ENCODE data around the gene RAD51B.

The RAD51B gene

DNA sequence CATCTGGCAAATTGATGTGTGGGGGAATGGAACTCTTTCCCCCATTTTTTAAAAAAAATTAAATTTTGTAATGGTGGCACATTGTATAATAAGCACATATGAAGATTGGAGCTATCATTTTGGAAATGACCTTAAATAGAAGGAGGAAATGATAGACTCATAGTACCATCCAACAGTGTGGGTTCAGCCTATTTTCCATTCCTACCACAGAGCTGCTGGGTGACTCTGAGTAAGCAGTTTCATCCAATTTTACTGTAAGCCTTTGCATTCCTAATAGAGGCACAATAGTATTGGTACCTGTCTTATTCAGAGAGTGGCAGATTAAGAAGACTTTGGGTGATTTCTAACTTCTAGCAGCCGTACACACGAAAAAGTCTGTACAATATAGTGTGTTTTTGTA, 304.5 kb downstream of the RAD51B start:
- in situ Hi-C loops (cut with HindIII; ENCODE audit: low pct_ligation_motif_present, low sequenced_read_pairs): no loop called here
- Histone ChIP-seq H3K36me3 (replicated peaks) (no peaks in the 10 kb centered on the region), H3K4me3 (ENCODE audit: low read depth, low read length) (no peak overlapping the region), H3K27ac (no peak overlapping the region), H3K27me3 (replicated peaks) (no peaks in the 10 kb centered on the region)
- TF ChIP-seq, protein P1, sequence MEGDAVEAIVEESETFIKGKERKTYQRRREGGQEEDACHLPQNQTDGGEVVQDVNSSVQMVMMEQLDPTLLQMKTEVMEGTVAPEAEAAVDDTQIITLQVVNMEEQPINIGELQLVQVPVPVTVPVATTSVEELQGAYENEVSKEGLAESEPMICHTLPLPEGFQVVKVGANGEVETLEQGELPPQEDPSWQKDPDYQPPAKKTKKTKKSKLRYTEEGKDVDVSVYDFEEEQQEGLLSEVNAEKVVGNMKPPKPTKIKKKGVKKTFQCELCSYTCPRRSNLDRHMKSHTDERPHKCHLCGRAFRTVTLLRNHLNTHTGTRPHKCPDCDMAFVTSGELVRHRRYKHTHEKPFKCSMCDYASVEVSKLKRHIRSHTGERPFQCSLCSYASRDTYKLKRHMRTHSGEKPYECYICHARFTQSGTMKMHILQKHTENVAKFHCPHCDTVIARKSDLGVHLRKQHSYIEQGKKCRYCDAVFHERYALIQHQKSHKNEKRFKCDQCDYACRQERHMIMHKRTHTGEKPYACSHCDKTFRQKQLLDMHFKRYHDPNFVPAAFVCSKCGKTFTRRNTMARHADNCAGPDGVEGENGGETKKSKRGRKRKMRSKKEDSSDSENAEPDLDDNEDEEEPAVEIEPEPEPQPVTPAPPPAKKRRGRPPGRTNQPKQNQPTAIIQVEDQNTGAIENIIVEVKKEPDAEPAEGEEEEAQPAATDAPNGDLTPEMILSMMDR (IDR thresholded peaks at IDR 0.05; ENCODE audit: low read depth, low read length, missing control alignments): no peak
- DNase-seq: no peak

- TF ChIP-seq, protein P1 (IDR thresholded peaks at IDR 0.05; ENCODE audit: low read depth, low read length, missing control alignments): no peak
- in situ Hi-C loops (cut with HindIII; ENCODE audit: low pct_ligation_motif_present, low sequenced_read_pairs): no loop called here
- Histone ChIP-seq H3K27me3 (replicated peaks) (no peaks in the 10 kb centered on the region), H3K27ac (peak overlapping the region; percentile 68), H3K36me3 (replicated peaks) (no peaks in the 10 kb centered on the region), H3K4me3 (ENCODE audit: low read depth, low read length) (no peak overlapping the region)
- peak; percentile 74 for DNase-seq
Measured at GRCh38 chr14:68124979-68125731, 305.6 kb downstream of the RAD51B start.

DNA sequence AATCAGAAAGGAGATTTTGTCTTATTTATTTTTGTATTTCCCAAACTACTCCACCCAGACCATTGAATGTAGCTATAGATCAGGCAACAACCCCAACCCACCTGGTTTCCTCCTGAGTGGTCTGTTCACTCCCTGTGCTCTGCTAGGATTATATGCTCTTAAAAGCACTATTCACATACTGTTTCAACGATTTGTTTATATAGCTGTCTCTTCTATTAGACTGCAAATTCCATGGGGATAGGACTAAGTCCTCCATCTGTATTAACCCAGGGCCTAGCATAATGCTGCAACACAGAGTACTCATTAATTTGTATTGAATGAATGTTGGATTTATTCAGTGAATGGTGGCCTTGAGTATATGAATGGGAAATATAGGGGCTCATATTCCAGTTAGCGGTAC, 307.6 kb downstream of the RAD51B start:
- no peak for DNase-seq
- TF ChIP-seq, protein P1 (IDR thresholded peaks at IDR 0.05; ENCODE audit: low read depth, low read length, missing control alignments): no peak
- Histone ChIP-seq H3K36me3 (replicated peaks) (no peaks in the 10 kb centered on the region), H3K4me3 (ENCODE audit: low read depth, low read length) (no peak overlapping the region), H3K27ac (no peak overlapping the region), H3K27me3 (replicated peaks) (no peaks in the 10 kb centered on the region)
- in situ Hi-C loops (cut with HindIII; ENCODE audit: low pct_ligation_motif_present, low sequenced_read_pairs): no loop called here

DNA sequence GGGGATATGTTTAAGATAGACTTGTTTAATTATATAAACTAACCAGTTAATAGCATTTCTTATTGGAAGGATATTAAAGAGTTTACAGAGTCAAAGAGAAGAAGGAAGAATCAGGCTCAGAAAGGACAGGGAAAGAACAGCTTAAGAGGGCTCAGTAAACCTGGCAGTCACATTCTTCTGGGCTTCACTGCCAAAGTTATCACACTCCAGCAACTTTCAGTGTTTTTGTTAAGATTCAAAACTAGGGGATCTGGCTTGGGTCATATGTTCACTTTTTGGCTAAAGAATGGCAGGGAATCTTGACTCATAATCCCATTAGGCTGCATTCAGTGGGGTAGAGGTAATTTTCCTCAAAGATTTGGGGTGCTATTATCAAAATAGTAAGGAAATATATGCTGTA, 312.3 kb downstream of the RAD51B start:
- Histone ChIP-seq H3K4me3 (ENCODE audit: low read depth, low read length) (no peak overlapping the region), H3K27me3 (replicated peaks) (no peaks in the 10 kb centered on the region), H3K27ac (no peak overlapping the region), H3K36me3 (replicated peaks) (no peaks in the 10 kb centered on the region)
- in situ Hi-C loops (cut with HindIII; ENCODE audit: low pct_ligation_motif_present, low sequenced_read_pairs): no loop called here
- TF ChIP-seq, protein P1 (IDR thresholded peaks at IDR 0.05; ENCODE audit: low read depth, low read length, missing control alignments): no peak
- no peak for DNase-seq

- H3K27me3 ChIP-seq (replicated peaks): no peaks in the 10 kb centered on the region
- TF ChIP-seq, protein P1 (IDR thresholded peaks at IDR 0.05; ENCODE audit: low read depth, low read length, missing control alignments): no peak
- in situ Hi-C loops (cut with HindIII; ENCODE audit: low pct_ligation_motif_present, low sequenced_read_pairs): no loop called here
- H3K27ac ChIP-seq: no peak overlapping the region
- H3K4me3 ChIP-seq (ENCODE audit: low read depth, low read length): no peak overlapping the region
- DNase-seq: no peak
- no peaks in the 10 kb centered on the region for H3K36me3 ChIP-seq (replicated peaks)
Measured at GRCh38 chr14:68132563-68133121, 313.1 kb downstream of the RAD51B start.
